HepG2 (cell line): ENCODE measurements around the gene IRF2. TPM values are rescaled to one million over a fixed set of nuclear protein-coding genes. Genes with fewer than 3 reads are reported as not detected.
A peak's percentile ranks its signal among the peaks of the same experiment; 100 is the strongest.

Experiments used
- FOXK2 ChIP-seq: fragments of 450-650 bp; IDR thresholded peaks from 2 replicates; pipeline ENCODE4 v1.6.1; 2016
- GATAD1 ChIP-seq: IDR thresholded peaks from 2 replicates; pipeline ENCODE4 v1.6.1; 2016; ENCODE audit warnings: missing genetic modification reagents, missing compliant biosample characterization
- KAT7 ChIP-seq: IDR thresholded peaks from 2 replicates; pipeline ENCODE4 v1.6.1; 2018; ENCODE audit warnings: borderline replicate concordance, missing compliant biosample characterization
- MEIS2 ChIP-seq: sonication (generic); formaldehyde crosslinking; IDR thresholded peaks from 2 replicates; pipeline ENCODE4 v1.9.0; 2021; ENCODE audit warnings: mild to moderate bottlenecking, missing genetic modification reagents
- MTF1 ChIP-seq: sonication (generic); formaldehyde crosslinking; IDR thresholded peaks from 2 replicates; pipeline ENCODE4 v1.5.0; 2020; ENCODE audit warnings: missing genetic modification reagents
- PTBP1 ChIP-seq: fragments of 200-400 bp; formaldehyde crosslinking; IDR thresholded peaks from 2 replicates; pipeline ENCODE4 v1.6.1; 2018; ENCODE audit warnings: low read length, low read depth; ENCODE audit not compliant: poor library complexity, severe bottlenecking
- RAD21 ChIP-seq: fragments of 450-650 bp; formaldehyde crosslinking; IDR thresholded peaks from 2 replicates; pipeline ENCODE4 v1.5.0; 2020; ENCODE audit warnings: mild to moderate bottlenecking
- RXRA ChIP-seq: sonication (generic); formaldehyde crosslinking; IDR thresholded peaks from 2 replicates; pipeline ENCODE4 v1.5.1; 2020; ENCODE audit warnings: missing genetic modification reagents
- SP140L ChIP-seq: sonication (generic); formaldehyde crosslinking; IDR thresholded peaks from 2 replicates; pipeline ENCODE4 v1.4.0; 2020; ENCODE audit warnings: missing genetic modification reagents, borderline replicate concordance
- TCF12 ChIP-seq, 2 experiments: fragments of 450-650 bp in 1 of 2; sonication (generic) in 1 of 2; formaldehyde crosslinking in 1 of 2; IDR thresholded peaks; 2 replicates each; pipeline versions ENCODE4 v1.6.1 to v1.8.0; 2017 to 2022; ENCODE audit warnings: antibody characterized with exemption in 1 of 2, mild to moderate bottlenecking in 1 of 2, missing genetic modification reagents in 1 of 2, moderate library complexity in 1 of 2
- ZMYM4 ChIP-seq: sonication (generic); formaldehyde crosslinking; IDR thresholded peaks from 2 replicates; pipeline ENCODE4 v1.8.1; 2023; ENCODE audit warnings: mild to moderate bottlenecking, missing genetic modification reagents
- ZNF572 ChIP-seq: sonication (generic); formaldehyde crosslinking; IDR thresholded peaks from 2 replicates; pipeline ENCODE4 v1.5.1; 2020; ENCODE audit warnings: mild to moderate bottlenecking, missing genetic modification reagents
- polyA plus RNA-seq, 8 experiments: library from polyadenylated mRNA; depleted of rRNA in 3 of 8; stranded (reverse) in 7 of 8; unstranded in 1 of 8; fragments of >200 nt; fragmentation: Illumina TruSeq in 4 of 8; extraction: Trizol in 4 of 8; gene quantifications; 2 replicates each; pipeline versions ENCODE4 v1.2.1 to v1.2.3, GENCODE V29; 2011 to 2016; ENCODE audit warnings: low read depth in 4 of 8, missing spikeins in 1 of 8, mixed read lengths in 1 of 8; ENCODE audit not compliant: insufficient read depth in 1 of 8
- total RNA-seq, 5 experiments: library from RNA; depleted of rRNA; stranded (reverse); fragments of >200 nt; fragmentation: Illumina TruSeq; extraction: Trizol; gene quantifications; 2 replicates each; pipeline ENCODE4 v1.2.3, GENCODE V29; 2016; ENCODE audit warnings: low read depth in 1 of 5
- TF ChIP-seq, protein P1 (sequence below): sonication (generic); formaldehyde crosslinking; IDR thresholded peaks from 2 replicates; pipeline ENCODE4 v1.4.0; 2020; ENCODE audit warnings: missing genetic modification reagents, borderline replicate concordance
- TF ChIP-seq, protein P2 (sequence below): sonication (generic); formaldehyde crosslinking; IDR thresholded peaks from 2 replicates; pipeline ENCODE4 v1.9.0; 2021; ENCODE audit warnings: missing genetic modification reagents, mild to moderate bottlenecking, borderline replicate concordance
- TF ChIP-seq, protein P3 (sequence below): sonication (generic); formaldehyde crosslinking; IDR thresholded peaks from 2 replicates; pipeline ENCODE4 v1.4.0; 2020; ENCODE audit warnings: missing genetic modification reagents
- TF ChIP-seq, protein P4 (sequence below): sonication (generic); formaldehyde crosslinking; conservative IDR thresholded peaks from 2 replicates; pipeline ENCODE4 v1.4.0; 2020; ENCODE audit warnings: missing genetic modification reagents
- TF ChIP-seq, protein P5 (sequence below): sonication (generic); formaldehyde crosslinking; IDR thresholded peaks from 2 replicates; pipeline ENCODE4 v1.8.0; 2022; ENCODE audit warnings: mild to moderate bottlenecking, missing genetic modification reagents; ENCODE audit not compliant: insufficient replicate concordance

The IRF2 gene
- total and polyA plus RNA-seq, 2 of the 13 experiments (the other 11 are each of a cell fraction or from before 2014, with no cell fraction given) = 15.5 to 28.8 TPM

DNA sequence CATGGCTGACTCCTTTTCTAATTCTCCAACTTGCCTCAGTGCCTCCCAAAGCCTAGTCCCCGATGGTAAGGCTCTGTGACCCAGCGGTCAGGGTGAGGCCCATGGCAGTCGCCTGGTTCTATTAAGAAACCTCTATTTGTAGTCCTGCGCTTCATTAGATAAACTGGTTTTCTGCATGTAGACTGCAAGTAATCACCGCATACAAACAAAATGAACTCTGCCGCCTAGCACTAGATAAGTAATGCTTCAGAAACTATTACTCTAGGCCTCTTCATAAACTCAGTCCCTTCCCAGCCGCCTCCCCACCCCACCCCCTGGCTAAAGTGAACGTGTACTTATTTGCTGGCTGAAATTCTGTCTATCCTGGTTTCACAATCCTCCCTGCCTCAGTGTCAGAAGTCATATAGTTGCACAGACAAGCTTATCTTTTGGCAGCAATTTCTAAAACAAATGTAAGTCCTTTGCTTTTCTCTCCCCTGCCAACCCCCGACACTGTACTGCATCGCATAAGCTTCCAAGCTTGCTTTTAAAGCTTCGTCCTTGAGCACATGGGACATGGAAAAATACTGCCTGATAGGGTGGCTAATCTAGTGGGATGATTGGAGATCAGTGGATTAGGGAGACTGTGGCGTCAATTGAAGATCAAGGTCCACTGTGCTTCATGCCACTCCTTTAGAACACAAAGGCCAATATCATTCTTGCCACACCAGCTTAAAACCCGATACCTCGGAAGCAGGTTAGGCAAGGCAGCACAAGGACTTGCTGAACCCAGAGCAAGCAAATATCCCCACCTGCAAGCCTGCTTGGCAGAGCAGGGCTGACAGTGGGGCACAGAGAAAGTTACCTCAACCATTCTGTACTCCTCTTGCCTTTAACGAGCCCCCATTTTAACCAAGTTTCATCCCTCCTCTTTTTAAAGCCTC, 125.8 kb downstream of the IRF2 start (continued):
- TF ChIP-seq TCF12 (IDR thresholded peaks at IDR 0.05) (no peak), TCF12 (CRISPR knock-in tag; IDR thresholded peaks at IDR 0.05) (no peak; the same call in 1 of the 2 replicates), RAD21 (no peak; the same call in 1 of the 2 replicates), GATAD1 (CRISPR knock-in tag) (peak; percentile 41; the same call in 1 of the 2 replicates), ZNF572 (CRISPR knock-in tag) (no peak), MEIS2 (CRISPR knock-in tag) (no peak; the same call in 1 of the 2 replicates), FOXK2 (0 out of 2 replicates have a peak, but pooled peaks have one; percentile 47), RXRA (peak; percentile 52; the same call in 1 of the 2 replicates), ZMYM4 (CRISPR knock-in tag) (peak; percentile 92), SP140L (CRISPR knock-in tag) (peak; percentile 61; the same call in 1 of the 2 replicates), MTF1 (no peak), KAT7 (CRISPR knock-in tag) (no peak), PTBP1 (no peak)
- TF ChIP-seq, protein P1, sequence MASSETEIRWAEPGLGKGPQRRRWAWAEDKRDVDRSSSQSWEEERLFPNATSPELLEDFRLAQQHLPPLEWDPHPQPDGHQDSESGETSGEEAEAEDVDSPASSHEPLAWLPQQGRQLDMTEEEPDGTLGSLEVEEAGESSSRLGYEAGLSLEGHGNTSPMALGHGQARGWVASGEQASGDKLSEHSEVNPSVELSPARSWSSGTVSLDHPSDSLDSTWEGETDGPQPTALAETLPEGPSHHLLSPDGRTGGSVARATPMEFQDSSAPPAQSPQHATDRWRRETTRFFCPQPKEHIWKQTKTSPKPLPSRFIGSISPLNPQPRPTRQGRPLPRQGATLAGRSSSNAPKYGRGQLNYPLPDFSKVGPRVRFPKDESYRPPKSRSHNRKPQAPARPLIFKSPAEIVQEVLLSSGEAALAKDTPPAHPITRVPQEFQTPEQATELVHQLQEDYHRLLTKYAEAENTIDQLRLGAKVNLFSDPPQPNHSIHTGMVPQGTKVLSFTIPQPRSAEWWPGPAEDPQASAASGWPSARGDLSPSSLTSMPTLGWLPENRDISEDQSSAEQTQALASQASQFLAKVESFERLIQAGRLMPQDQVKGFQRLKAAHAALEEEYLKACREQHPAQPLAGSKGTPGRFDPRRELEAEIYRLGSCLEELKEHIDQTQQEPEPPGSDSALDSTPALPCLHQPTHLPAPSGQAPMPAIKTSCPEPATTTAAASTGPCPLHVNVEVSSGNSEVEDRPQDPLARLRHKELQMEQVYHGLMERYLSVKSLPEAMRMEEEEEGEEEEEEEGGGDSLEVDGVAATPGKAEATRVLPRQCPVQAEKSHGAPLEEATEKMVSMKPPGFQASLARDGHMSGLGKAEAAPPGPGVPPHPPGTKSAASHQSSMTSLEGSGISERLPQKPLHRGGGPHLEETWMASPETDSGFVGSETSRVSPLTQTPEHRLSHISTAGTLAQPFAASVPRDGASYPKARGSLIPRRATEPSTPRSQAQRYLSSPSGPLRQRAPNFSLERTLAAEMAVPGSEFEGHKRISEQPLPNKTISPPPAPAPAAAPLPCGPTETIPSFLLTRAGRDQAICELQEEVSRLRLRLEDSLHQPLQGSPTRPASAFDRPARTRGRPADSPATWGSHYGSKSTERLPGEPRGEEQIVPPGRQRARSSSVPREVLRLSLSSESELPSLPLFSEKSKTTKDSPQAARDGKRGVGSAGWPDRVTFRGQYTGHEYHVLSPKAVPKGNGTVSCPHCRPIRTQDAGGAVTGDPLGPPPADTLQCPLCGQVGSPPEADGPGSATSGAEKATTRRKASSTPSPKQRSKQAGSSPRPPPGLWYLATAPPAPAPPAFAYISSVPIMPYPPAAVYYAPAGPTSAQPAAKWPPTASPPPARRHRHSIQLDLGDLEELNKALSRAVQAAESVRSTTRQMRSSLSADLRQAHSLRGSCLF = no peak
- TF ChIP-seq, protein P2, sequence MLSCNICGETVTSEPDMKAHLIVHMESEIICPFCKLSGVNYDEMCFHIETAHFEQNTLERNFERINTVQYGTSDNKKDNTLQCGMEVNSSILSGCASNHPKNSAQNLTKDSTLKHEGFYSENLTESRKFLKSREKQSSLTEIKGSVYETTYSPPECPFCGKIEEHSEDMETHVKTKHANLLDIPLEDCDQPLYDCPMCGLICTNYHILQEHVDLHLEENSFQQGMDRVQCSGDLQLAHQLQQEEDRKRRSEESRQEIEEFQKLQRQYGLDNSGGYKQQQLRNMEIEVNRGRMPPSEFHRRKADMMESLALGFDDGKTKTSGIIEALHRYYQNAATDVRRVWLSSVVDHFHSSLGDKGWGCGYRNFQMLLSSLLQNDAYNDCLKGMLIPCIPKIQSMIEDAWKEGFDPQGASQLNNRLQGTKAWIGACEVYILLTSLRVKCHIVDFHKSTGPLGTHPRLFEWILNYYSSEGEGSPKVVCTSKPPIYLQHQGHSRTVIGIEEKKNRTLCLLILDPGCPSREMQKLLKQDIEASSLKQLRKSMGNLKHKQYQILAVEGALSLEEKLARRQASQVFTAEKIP (CRISPR knock-in tag) = no peak
- TF ChIP-seq, protein P3, sequence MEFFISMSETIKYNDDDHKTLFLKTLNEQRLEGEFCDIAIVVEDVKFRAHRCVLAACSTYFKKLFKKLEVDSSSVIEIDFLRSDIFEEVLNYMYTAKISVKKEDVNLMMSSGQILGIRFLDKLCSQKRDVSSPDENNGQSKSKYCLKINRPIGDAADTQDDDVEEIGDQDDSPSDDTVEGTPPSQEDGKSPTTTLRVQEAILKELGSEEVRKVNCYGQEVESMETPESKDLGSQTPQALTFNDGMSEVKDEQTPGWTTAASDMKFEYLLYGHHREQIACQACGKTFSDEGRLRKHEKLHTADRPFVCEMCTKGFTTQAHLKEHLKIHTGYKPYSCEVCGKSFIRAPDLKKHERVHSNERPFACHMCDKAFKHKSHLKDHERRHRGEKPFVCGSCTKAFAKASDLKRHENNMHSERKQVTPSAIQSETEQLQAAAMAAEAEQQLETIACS (CRISPR knock-in tag) = no peak
- TF ChIP-seq, protein P4, sequence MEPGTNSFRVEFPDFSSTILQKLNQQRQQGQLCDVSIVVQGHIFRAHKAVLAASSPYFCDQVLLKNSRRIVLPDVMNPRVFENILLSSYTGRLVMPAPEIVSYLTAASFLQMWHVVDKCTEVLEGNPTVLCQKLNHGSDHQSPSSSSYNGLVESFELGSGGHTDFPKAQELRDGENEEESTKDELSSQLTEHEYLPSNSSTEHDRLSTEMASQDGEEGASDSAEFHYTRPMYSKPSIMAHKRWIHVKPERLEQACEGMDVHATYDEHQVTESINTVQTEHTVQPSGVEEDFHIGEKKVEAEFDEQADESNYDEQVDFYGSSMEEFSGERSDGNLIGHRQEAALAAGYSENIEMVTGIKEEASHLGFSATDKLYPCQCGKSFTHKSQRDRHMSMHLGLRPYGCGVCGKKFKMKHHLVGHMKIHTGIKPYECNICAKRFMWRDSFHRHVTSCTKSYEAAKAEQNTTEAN (CRISPR knock-in tag) = peak; percentile 49
- TF ChIP-seq, protein P5, sequence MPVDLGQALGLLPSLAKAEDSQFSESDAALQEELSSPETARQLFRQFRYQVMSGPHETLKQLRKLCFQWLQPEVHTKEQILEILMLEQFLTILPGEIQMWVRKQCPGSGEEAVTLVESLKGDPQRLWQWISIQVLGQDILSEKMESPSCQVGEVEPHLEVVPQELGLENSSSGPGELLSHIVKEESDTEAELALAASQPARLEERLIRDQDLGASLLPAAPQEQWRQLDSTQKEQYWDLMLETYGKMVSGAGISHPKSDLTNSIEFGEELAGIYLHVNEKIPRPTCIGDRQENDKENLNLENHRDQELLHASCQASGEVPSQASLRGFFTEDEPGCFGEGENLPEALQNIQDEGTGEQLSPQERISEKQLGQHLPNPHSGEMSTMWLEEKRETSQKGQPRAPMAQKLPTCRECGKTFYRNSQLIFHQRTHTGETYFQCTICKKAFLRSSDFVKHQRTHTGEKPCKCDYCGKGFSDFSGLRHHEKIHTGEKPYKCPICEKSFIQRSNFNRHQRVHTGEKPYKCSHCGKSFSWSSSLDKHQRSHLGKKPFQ = no peak
